Smooth muscle cell (in vitro differentiated cells): Measurements from ENCODE around the gene ANAPC1. TPM values are rescaled to one million over a fixed set of nuclear protein-coding genes. Genes with fewer than 3 reads are reported as not detected.

Experiments used
- DNase-seq: peaks from one replicate; lab custom pipeline; 2025; ENCODE audit not compliant: unreplicated experiment; lab: John Stamatoyannopoulos, UW
- H2AFZ ChIP-seq: fragments of 200-600 bp; sonication (generic); 2 replicates; pipeline ENCODE4 v1.6.0; 2016; ENCODE audit warnings: antibody characterized with exemption, low read depth, mild to moderate bottlenecking
- H3F3A ChIP-seq: fragments of 200-600 bp; sonication (generic); 2 replicates; pipeline ENCODE4 v1.6.0; 2017; ENCODE audit warnings: antibody characterized with exemption, low read depth
- H3K27ac ChIP-seq: fragments of 200-600 bp; sonication (generic); 2 replicates; pipeline ENCODE4 v1.5.1; 2016; ENCODE audit warnings: low read depth, mild to moderate bottlenecking
- H3K27me3 ChIP-seq: fragments of 200-600 bp; sonication (generic); 2 replicates; pipeline ENCODE4 v1.6.1; 2016; ENCODE audit warnings: low read depth, mild to moderate bottlenecking
- H3K36me3 ChIP-seq: fragments of 200-600 bp; sonication (generic); 2 replicates; pipeline ENCODE4 v1.5.1; 2016; ENCODE audit warnings: low read depth
- H3K4me1 ChIP-seq: fragments of 200-600 bp; sonication (generic); 2 replicates; pipeline ENCODE4 v1.5.1; 2016; ENCODE audit warnings: low read depth
- H3K4me2 ChIP-seq: fragments of 200-600 bp; sonication (generic); 2 replicates; pipeline ENCODE4 v1.6.0; 2016; ENCODE audit warnings: mild to moderate bottlenecking
- H3K4me3 ChIP-seq: fragments of 200-600 bp; sonication (generic); 2 replicates; pipeline ENCODE4 v1.5.1; 2016; ENCODE audit warnings: mild to moderate bottlenecking
- H3K79me2 ChIP-seq: fragments of 200-600 bp; sonication (generic); 2 replicates; pipeline ENCODE4 v1.6.0; 2016; ENCODE audit warnings: low read depth, mild to moderate bottlenecking
- H3K9ac ChIP-seq: fragments of 200-600 bp; sonication (generic); 2 replicates; pipeline ENCODE4 v1.6.0; 2016; ENCODE audit warnings: low read depth
- H3K9me3 ChIP-seq: fragments of 200-600 bp; sonication (generic); replicated peaks from 2 replicates; pipeline ENCODE4 v1.5.1; 2016; ENCODE audit warnings: low read depth
- H4K20me1 ChIP-seq: fragments of 200-600 bp; sonication (generic); 2 replicates; pipeline ENCODE4 v1.6.0; 2016; ENCODE audit warnings: low read depth
- WGBS: methylation state at CpG from one replicate; pipeline ENCODE4 v1.1.7; 2016; ENCODE audit warnings: low lambda C conversion rate; 5-methylcytosine and 5-hydroxymethylcytosine counted together
- polyA plus RNA-seq: library from polyadenylated mRNA; unstranded; fragments of >200 nt; fragmentation: Nextera tagmentation; extraction: Ambion mirVana; gene quantifications from 2 replicates; pipeline ENCODE4 v1.2.1, GENCODE V29; 2016
- total RNA-seq: library from RNA; depleted of rRNA; stranded (reverse); fragments of >200 nt; gene quantifications from 2 replicates; pipeline ENCODE4 v1.2.3, GENCODE V29; 2014
- TF ChIP-seq, protein P1 (sequence below): fragments of 200-600 bp; sonication (generic); IDR thresholded peaks from 2 replicates; pipeline ENCODE4 v1.5.1; 2017; ENCODE audit warnings: borderline replicate concordance, mild to moderate bottlenecking, antibody characterized with exemption; ENCODE audit not compliant: insufficient read depth, poor library complexity, severe bottlenecking

Gene ANAPC1
- total and polyA plus RNA-seq, 2 experiments from 2014 or later: 8.4 to 39.7 TPM

DNA sequence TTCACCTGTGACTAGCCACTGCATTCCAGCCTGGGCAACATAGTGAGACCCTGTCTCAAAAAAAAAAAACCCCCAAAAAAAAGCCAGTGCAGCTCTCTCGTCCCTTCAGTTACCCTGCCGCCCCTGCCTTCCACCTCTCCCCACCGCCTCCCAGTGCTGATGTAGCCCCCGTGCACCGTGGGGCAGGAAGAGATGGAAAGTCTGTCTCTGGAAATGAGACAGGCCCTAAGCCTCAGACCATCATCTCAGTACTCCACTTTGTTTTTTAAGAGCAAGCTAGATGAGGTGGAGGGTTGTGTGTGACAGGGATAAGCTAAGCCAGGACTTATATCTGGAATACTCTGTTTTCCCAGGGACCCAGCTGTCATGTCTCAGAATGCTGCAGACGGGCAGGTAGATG lies 46.4 kb upstream of the ANAPC1 start:
- TF ChIP-seq, protein P1, sequence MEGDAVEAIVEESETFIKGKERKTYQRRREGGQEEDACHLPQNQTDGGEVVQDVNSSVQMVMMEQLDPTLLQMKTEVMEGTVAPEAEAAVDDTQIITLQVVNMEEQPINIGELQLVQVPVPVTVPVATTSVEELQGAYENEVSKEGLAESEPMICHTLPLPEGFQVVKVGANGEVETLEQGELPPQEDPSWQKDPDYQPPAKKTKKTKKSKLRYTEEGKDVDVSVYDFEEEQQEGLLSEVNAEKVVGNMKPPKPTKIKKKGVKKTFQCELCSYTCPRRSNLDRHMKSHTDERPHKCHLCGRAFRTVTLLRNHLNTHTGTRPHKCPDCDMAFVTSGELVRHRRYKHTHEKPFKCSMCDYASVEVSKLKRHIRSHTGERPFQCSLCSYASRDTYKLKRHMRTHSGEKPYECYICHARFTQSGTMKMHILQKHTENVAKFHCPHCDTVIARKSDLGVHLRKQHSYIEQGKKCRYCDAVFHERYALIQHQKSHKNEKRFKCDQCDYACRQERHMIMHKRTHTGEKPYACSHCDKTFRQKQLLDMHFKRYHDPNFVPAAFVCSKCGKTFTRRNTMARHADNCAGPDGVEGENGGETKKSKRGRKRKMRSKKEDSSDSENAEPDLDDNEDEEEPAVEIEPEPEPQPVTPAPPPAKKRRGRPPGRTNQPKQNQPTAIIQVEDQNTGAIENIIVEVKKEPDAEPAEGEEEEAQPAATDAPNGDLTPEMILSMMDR: no peak
- H3K4me2 ChIP-seq: peak overlapping the region; percentile 6

DNA sequence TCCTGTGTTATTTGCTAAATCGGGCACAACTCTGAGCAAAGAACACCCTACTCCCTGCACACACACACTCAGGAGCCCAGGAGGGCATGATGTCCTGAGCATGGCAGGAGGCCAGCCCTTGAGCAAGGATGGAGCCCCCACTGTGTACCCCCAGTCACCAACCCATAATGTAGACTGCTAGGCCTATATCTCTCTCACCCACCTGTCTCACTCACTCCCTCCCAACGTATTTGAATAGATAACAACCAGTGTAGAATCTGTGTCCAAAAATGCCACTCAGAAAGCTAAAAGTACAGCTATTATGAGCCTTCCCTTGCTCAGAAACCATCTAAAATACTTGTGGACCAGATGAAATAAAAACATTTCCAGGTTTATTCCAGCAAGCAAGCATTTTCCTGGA lies 43.7 kb upstream of the ANAPC1 start:
- no peak overlapping the region for H3K4me3 ChIP-seq
- no peak overlapping the region for H3K9ac ChIP-seq
- peak overlapping the region; percentile 17 for H3K4me2 ChIP-seq
- H3K79me2 ChIP-seq: peaks cover 4% of the 10 kb centered on the region
- H3K27me3 ChIP-seq: no peaks in the 10 kb centered on the region
- H3K4me1 ChIP-seq: no peaks in the 10 kb centered on the region
- no peak overlapping the region for H2AFZ ChIP-seq
- H3F3A ChIP-seq: peaks cover 11% of the 10 kb centered on the region
- WGBS: 90% methylated on average over 2 of the region's 2 CpGs
- TF ChIP-seq, protein P1: no peak
- H3K9me3 ChIP-seq: no peaks in the 10 kb centered on the region
- H3K36me3 ChIP-seq: no peaks in the 10 kb centered on the region
- H4K20me1 ChIP-seq: no peaks in the 10 kb centered on the region
- peak overlapping the region; percentile 73 for H3K27ac ChIP-seq
- no peak for DNase-seq

More for the DNA sequence above, 46.4 kb upstream of the ANAPC1 start:
- no peak overlapping the region for H3K4me3 ChIP-seq
- no peak overlapping the region for H2AFZ ChIP-seq
- H3F3A ChIP-seq: peaks cover 11% of the 10 kb centered on the region
- 72% methylated on average over 6 of the region's 6 CpGs for WGBS
- H3K27me3 ChIP-seq: no peaks in the 10 kb centered on the region
- H3K9ac ChIP-seq: no peak overlapping the region
- H3K9me3 ChIP-seq: no peaks in the 10 kb centered on the region
- peaks cover 8% of the 10 kb centered on the region for H3K79me2 ChIP-seq
- no peak for DNase-seq
- no peaks in the 10 kb centered on the region for H4K20me1 ChIP-seq
- no peaks in the 10 kb centered on the region for H3K36me3 ChIP-seq
- peak overlapping the region; percentile 56 for H3K27ac ChIP-seq
- H3K4me1 ChIP-seq: no peaks in the 10 kb centered on the region

DNA sequence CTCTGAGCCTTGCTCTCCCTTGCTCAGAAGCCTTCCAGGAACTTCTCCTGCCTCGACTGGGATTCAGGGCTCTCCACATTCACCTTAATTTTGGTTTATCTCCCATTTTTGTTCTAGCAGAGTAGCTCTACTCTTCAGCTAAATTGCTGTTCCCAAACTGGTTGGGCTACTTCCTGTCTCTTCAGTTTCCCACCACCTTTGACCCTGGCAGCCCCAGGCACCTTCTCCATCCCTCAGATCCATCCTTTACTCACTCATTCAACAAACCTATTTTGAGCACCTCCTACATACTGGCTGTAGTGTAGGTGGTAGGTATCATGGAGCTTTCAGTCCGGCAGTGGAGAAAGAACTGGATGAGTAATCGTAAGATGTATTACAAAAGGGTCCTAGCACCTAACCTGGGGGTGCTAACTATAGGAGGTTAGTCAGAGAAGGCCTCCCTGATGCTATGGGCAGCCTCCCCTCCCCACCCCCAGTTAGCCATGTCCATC lies 40.7 kb upstream of the ANAPC1 start:
- TF ChIP-seq, protein P1: no peak
- H3K4me2 ChIP-seq: peak overlapping the region; percentile 3
- no peaks in the 10 kb centered on the region for H3K27me3 ChIP-seq
- DNase-seq: no peak
- WGBS: 57% methylated on average over 3 of the region's 3 CpGs
- H4K20me1 ChIP-seq: no peaks in the 10 kb centered on the region
- no peak overlapping the region for H3K9ac ChIP-seq
- H3K4me1 ChIP-seq: no peaks in the 10 kb centered on the region
- no peak overlapping the region for H3K4me3 ChIP-seq
- peaks cover 11% of the 10 kb centered on the region for H3F3A ChIP-seq
- no peaks in the 10 kb centered on the region for H3K36me3 ChIP-seq
- no peaks in the 10 kb centered on the region for H3K9me3 ChIP-seq
- no peak overlapping the region for H2AFZ ChIP-seq
- H3K79me2 ChIP-seq: peaks cover 16% of the 10 kb centered on the region
- H3K27ac ChIP-seq: peak overlapping the region; percentile 30

DNA sequence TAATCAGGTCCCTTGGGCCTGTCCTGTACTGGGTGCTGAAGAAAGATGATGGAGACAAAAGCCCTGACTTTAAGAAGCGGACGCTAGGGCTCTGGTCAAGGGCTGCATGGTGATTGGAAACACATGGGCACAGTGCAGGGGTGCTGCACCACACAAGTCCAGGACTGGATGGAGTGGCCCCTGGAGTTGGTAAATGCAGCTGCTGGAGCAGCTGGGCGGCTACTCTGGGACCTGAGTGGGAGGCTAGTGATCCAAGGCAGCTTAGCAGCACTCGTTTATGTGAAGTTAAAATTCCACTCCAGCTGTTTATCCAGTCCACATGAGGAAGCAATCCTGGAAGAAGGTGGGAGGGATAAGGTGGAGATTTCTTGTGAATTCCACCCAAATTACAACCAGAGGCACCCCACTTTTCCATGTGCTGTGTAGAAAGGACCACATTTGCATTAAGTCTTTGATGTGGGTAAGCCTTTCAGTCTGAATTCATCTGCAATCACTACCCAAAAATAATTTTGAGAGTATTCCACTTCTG lies 39.3 kb upstream of the ANAPC1 start:
- Histone ChIP-seq H4K20me1 (no peaks in the 10 kb centered on the region), H3K4me2 (peak overlapping the region; percentile 3), H3K36me3 (no peaks in the 10 kb centered on the region), H3K9me3 (no peaks in the 10 kb centered on the region), H3K27ac (peak overlapping the region; percentile 30), H2AFZ (no peak overlapping the region), H3K4me3 (no peak overlapping the region), H3K4me1 (no peaks in the 10 kb centered on the region), H3K27me3 (no peaks in the 10 kb centered on the region), H3K9ac (no peak overlapping the region), H3F3A (peaks cover 17% of the 10 kb centered on the region), H3K79me2 (peaks cover 16% of the 10 kb centered on the region)
- TF ChIP-seq, protein P1: no peak
- DNase-seq: no peak
- WGBS: 13% methylated on average over 4 of the region's 4 CpGs
